ENCODE data around the gene SVIL.
"Not testable (repeated sequence)": the region's sequence is repeated elsewhere in the genome, so short reads cannot be mapped to it uniquely, and the experiment has no call there.

The SVIL gene

DNA sequence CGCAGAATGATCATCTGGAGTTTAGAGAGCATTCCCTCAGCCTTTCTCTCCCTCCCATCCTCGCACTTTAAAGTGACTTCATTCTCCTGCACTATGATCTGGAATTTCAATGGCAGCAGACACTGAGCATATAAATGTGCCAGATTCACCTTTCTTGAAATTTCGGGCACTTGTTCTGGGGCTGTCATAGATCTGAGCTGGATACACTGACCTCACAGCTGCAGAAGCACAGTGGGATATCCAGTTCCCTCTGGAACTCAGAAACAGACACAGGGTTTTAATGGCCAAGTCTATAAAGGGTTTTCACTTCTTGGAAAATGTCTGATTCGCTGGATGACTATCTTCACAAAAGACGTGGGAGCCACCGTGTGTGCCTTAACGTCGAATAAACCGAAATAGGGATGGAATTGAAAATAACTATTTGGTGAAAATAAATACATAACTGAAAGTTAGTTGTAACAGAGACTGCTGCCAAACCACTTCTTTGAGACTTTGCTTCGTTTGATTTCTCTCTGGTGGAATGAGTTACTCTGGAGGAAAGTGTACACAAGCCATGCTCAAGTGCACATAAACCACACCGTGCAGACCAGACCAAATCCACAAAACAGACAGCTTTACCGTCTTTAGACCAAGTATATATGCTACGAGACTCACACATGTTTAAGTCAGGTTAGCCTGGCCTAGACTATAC lies 126.1 kb downstream of the SVIL start:
- no peak for DNase-seq

DNA sequence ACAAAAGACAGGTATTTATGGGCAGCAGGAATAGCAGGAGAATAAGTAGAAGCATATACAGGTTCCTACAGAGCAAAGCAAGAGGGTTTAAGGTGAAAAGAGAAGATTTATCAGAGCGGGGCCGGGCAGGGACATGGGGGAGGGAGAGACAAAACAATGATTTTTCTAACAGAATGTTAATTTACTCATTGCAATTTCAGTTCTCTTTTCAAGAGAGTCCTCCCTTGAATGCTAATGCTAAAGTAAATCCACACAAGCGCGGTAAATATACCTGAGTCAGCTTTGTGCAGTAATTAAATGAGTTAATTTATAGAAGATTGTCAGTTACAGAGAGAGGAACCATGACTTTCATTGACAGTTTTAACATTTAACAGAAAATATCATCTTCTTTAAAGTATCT lies 127.0 kb downstream of the SVIL start:
- DNase-seq, result not testable (repeated sequence)

DNA sequence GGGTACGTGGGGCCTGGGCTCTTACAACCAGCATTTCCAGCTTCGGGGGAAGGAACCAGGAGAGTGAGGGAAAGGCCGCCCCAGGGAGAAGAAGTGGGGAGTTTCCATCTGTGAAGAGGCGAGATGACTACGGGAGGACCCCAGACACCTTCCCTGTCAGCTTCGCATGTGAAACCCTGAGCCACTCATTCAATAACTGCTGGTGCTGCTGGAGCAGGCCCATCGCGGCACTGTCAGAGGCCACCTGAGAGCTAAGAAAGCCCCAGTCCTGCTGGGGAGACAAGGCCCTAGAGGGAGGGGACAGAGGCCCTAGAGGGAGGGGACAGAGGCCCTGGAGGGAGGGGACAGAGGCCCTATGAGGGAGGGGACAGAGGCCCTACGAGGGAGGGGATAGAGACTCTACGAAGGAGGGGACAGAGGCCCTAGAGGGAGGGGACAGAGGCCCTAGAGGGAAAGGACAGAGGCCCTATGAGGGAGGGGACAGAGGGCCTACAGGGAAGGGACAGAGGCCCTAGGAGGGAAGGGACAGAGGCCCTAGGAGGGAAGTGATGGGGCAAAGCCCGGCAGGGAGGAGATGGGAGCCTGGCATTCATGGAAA lies 128.3 kb downstream of the SVIL start:
- DNase-seq, result not testable (repeated sequence)

DNA sequence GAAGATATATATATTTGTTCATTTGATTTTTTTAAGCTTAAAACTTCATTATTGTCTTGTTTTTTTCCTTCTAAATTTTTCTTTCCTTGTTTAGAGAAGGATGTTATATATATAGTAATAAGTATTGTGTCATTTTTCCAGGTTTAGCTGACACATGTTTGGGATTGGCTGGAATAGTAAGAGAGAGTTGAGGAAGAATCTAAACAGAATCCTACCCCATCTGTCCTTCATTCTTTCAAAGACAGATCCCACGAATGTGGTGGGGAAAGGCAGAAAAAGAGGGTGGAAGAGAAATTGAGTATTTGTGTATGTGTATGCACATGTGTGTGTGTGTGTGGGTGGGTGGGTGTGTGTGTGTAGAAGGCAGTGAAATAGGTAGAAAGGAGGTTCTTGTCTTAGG lies 132.4 kb downstream of the SVIL start:
- no peak for DNase-seq

DNA sequence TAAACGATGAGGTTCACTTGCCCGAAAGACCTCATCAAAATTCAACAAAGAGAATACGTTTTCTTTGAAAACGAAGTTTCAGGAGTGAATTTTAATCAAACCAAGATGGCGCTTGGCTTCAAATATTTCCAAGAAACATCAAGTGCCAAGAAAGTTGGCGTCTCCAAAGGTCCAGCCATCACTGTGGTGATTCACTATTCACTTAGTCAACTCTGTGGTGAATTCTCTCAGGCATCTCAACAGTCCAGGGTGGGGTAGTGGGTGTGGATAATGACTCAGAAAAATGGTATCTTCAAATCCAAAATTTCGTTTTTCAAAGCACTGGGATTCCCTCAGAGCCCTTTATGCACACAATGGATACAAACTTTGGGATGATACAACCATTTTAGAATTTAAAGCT lies 133.1 kb downstream of the SVIL start:
- no peak for DNase-seq

DNA sequence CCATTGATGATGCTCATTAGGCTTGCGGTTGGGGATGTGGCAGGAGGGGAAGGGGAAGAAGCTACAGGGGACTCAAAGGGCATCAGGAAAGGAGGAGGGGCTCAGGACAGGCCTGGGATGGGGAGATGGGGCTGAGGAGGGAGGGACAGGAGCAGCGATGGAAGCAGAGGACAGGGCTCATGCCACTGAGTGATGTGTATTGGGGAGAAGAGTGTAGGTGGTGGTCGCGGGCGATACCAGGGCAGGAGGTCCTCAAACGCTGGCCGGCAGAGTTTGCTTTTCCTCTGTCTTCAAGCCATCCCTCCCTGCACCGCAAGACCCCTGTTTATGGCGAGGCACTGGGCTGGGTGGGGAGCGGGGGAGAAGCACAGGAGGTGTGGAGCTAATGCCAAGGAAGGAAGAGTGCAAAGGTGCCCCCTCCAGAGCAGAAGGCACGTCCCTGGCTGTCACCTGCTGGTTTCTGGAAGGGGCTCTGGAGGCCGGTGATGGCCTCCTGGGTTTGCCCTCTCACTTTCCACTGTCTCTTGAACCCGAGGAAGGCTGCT lies 134.7 kb downstream of the SVIL start:
- DNase-seq, result no peak

DNA sequence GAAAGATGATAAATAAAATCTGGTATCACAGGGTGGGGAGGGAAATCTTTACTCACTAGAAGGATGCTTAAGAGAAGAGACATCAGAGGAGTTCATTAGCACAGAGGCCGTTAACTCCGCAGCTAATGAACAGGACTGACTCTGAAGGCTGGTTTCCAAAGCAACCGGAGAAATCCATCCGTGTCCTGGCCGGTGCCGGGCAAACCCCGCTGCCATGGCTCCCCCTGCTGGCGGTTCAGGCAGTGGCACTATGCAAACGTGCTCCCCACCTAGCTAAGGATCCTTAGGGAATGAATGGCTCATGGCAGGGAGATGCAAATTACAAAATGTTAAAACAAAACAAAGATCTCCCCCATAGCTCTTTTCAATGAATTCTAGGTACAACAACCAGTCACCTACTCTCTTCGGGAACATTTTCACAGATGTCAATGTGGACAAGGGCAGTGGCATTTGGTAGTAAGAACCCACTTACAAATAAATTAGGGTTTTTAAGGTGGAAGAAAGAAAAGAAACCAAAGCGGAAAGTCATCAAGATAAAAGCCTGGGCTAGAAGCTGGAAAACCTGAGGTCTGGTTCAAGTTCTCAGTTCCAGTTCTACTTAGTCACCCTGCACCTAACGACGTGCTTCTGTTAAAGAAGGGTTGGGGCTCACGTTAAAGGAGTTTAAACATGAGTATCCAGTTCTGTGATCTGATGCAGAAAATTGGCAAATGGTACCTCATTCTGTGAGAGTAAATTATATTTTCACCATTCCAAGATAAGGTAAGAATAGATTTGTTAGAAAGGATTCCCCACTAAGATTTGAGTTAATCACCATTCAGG lies 138.2 kb downstream of the SVIL start:
- no peak for DNase-seq

DNA sequence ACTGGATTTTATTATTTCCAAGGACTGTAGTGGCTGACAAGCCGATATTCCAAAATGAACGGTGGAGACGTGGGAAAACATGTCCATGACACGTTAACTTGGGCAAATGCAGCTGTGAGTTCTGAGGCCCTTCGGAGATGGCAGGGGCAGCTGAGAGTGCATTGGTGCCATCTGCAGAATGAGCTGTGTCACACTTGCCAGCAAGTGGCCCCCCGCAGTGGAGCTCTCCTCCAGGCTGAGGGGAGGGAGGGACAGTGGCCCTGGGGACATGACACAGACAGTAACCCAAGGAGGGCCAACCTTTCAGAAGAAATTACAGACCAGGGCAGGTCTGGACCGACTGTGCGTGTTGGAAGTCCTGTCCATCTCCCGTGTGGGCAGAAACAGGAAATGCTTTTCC lies 139.4 kb downstream of the SVIL start:
- no peak for DNase-seq

DNA sequence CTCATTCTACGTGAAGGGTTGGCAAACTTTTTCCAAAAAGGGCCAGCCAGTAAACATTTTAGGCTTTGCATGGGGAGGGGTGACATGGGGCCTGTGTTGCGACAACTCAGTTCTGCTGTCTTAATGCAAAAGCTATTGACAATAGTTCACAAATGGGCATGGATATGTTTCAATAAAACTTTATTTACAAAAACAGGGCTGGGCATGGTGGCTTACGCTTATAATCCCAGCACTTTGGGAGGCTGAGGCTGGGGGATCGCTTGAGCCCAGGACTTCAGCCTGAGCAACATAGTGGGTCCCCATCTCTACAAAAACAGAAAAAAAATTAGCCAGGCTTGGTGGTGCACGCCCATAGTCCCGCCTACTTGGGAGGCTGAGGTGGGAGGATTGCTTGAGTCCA lies 141.1 kb downstream of the SVIL start:
- DNase-seq, result no peak

DNA sequence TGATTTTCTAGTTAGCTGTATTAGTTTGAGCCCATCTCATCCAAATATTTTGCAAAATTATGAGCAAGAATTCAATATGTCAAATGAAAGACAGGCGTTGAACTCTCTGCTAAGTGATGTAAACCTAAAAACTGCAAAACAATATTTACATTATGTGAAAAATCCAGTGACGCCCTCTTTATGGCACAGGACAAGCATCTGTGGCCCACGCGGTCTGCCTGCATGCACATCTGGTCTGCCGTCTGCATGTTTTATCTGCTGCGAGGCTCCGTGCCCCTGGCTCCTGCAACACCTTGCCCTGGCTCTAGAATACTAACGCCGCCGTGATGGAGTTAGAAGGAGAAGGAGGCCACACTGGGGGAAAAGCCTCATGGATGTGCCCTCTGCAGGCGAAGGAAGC lies 142.0 kb downstream of the SVIL start:
- no peak for DNase-seq

DNA sequence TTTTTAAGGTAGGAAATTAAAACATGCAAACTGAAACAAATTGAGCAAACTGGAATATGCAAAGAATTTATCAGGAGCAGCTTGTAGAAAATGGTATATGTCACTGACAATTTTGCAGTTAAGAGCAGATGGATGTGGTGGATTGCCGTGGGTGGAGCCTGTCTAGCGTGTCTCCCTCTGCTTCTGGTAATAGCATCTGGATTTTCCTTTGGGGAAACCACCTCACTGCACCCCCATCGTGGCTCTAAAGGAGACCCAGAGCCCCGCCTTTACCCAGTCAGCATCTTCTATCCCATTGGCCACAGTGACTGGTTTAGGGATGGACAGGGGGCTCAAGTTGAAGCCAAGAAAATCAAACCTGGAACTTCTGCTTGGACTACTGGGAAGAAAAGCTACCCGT lies 142.9 kb downstream of the SVIL start:
- DNase-seq, result no peak

DNA sequence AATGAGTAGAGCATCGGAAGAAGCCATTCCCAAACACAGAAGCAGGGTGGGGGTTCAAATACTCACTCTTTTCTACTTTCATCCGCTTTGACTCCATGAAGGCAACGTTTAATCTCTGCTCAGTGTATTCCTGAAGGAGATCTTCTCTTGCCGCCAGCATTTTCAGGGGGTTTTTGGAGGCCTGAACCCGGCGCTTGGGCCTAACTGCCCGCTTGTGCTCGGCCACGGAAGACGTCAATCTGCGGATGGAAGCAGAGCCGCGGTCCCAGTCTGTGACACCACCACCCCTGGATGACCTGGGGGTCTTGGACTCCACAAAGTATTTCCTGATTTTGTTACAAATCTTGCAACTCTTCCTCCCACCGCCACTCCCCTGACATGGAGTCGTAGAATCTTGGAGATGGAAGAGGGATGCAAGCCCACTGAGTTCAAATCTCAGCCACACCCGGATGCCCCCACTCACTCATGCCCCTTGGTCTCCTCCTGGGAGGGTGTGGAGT lies 143.9 kb downstream of the SVIL start:
- not testable (repeated sequence) for DNase-seq

DNA sequence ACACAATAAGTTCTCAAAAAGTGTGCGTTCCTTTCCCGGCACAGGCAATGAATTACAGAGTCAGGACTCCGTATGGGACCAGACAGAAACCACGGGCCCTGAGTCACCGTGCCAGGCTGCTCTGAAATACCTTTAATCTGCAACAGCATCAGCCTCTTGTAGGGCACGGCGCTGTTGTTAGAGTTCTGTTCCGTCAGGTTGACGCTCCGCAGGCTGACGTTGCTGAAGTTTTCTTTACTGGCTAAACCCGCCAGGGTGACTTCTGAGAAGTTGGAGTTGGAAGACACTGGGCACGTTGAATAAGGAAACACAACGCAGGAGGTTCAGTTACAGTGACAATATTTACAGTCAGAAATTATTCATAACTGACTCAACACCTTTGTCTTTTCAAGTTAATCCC lies 146.3 kb downstream of the SVIL start:
- not testable (repeated sequence) for DNase-seq

DNA sequence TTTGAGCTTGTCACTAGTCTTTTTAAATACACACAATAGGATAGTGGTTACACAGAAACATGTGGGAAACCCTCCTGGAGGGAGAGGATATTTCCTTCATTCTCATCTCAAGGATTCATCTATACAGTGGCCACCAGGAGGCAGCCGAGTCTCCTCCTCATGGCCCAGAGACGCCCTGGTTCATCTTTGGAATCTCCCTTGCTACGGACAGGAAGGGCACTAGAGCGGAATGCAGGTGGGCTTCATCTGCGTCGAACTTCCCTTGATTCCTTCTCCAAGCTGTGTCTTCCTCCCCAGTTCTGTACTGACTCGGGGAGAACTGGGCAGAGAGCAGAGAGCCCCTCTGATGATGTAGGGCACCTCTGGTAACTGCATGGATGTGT lies 146.9 kb downstream of the SVIL start:
- not testable (repeated sequence) for DNase-seq

DNA sequence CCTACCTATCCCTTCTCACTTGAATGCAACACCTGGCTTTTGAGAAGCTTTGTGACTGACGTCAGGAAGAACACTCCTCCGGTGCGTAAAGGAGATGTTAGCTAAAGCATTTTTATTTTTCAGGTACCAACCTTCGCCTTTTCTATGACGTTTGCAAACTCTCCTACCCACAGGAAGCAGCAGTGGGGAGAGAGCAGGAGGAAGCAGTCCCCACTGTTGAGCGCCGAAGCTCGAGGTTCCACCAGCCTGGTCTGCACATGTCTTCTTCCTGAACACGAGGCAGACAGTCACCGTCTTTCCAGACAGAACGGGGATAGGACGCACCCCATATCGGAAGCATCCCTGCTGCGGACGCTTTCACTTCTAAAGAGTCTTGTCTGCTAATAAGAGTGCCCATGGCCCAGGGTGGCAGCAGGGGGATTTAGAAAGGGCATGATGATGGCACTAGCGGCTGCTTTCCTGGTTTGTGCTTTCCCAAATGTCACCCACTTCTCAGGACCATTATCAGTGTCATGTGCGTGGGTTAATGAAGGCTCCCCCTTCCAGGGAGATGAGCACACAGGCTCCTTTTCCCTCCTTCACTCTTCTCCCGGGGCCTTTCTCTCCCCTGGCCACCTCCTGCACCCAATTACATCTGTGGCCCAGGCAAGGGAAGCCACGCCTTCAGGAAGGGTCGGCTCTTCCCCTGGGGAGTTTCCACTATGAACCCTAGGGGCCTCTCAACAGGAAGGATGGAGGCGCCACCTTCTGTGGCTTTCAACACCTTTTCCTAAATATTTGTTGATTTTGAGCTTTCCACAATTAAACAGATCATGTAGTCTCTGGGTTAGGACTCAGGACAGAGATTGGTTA lies 147.5 kb downstream of the SVIL start:
- DNase-seq, result not testable (repeated sequence)

DNA sequence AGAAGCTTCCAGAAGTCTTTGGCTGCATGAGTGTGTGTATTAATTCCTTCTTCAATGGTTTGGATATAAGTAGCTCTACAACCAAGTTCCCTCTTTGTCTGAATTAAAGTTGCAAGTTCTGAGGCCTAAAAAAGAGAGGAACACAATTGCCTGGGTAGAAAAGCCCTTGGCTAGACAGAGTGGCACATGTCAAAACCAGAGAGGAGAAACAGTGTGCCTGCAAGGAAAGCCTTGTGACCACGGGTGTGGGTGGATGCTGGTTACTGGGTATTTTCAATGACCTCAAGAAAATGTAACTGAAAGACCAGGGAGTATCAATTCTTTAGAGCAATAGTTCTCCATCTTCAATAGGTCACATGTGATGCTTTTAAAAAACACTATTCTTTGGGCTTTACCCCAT lies 148.3 kb downstream of the SVIL start:
- DNase-seq, result no peak

DNA sequence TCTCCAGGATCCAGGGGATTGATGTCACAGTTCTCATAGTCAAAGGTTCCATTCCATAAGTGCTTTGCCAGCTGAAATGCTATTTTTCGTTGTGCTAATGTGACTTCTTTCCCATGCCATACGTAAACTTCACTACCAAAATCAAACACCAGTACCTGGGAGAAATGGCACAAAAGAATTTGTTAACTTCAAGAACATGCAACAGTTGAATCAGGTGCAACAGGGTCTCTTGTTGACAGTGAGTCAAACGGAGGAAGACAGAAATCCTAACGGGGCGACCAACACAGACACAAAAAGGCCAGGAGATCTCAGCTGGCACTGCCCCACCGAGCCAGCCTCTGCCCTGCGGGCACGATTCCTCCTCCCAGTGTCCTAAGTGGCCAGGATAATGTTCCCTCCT lies 150.1 kb downstream of the SVIL start:
- not testable (repeated sequence) for DNase-seq

DNA sequence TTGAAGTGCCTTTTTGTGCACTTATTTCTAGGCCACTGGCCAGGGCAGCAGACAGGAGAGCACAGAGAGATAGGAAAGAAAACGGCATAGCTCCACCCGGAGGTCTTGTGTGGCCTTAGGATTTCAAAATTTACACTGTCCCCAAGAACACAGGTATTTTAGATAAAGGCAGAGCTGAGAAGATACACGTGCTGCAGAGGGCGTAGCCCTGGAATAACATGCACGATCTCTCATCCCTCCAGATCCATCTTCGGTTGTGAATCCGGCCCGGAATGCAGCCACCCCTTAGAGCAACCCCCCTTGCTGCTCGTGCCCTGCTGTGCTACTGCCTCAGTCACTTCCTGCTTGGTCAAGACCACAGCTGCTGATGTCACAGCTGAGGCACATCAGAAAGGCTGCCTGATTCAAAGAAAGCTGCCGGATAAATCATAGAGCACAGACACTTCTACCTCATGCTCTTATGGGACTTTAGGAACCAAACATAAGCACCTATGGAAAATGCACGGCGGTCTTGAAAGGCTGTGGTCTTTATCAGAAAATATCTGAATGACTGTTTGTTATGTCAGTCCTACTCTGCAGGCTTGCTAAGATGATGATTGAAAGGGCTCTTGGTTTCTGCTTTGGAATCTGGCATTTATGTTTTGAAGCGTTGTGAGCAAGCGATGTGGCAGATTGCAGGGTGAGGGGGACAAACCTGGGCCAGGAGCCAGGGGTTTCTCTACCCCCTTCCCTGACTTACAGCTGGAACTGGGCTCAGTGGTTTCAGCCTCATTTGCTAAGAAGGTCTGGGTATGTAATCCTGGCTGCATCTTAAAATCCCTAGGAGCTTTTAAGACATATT lies 152.0 kb downstream of the SVIL start:
- no peak for DNase-seq

DNA sequence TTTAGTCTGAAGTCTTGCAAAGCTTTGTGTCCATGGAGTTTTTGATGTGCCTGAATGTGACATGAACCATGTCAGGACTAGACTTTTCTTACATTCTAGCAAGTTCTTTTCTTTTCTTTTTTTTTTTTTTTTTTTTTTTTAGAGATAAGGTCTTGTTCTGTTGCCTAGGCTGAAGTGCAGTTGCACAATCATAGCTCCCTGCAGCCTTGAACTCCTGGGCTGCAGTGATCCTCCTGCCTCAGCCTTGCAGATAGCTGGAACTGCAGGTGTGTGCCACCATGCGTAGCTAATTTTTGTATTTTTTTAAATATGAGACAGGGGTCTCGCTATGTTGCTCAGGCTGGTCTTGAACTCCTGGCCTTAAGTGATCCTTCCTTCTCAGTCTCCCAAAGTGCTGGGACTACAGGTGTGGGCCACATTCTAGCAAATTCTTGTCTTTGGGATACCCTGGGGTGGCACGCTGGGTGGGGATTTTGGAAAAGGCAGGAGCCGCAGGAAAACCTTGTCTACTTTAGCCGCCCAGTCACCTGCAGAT lies 152.8 kb downstream of the SVIL start:
- no peak for DNase-seq

DNA sequence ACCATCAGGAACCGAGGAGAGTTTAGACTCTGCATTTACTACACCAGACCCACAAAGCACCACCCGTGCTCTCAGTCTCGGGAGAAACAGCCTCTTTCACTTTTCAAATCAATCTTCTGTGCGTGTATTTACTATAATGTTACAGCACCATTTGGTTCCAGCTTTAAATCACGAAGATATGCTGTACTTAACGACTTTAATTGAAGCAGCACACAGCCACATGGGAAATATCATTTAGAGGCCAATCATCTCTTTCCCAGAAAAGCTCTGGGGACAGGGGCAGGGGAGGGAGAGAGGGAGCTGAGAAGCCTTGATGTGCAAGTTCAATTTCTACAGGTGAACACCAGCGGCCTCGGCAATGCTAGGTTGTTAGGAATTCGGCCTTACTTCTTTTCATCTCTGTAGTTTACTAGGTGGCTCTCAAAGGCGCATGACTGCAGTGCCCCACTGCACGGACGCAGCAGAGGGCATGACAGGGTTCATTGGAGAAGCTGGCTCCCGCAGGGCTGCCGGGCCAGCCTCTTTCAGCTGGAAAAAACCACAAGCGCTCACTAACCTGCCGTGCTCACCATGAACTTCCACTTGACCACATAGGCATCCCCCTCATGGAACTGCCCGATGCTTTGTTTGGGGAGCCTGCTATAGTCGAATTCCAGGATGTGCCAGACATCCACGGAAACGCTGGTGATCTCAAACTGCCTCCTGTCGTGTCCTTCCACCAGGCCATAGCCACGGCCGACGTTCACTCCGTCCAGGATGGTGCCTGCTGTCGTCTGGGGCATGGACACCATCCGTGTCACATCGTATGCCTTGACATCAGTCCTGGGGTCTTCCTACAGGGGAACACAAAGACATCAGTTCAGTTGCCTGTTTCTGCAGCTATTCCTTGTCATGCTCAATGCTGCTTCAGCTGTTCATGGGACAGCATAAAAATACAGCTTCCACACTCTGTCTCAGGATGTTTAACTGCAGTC lies 154.5 kb downstream of the SVIL start:
- no peak for DNase-seq
